Fibroblast of lung (primary cell): Measurements from ENCODE around the gene TAS2R1. TPM values are rescaled to one million over a fixed set of nuclear protein-coding genes. Genes with fewer than 3 reads are reported as not detected.

Source experiments
- DNase-seq, 2 donors: peaks; one replicate each; pipeline versions ENCODE4 v3.0.0 to v3.0.0-alpha.2; 2010; ENCODE audit warnings: low read depth in 2 of 2
- H2AFZ ChIP-seq: 2 replicates; pipeline ENCODE4 v1.5.1; 2012; ENCODE audit warnings: low read length, control low read depth, inconsistent platforms
- H3K27ac ChIP-seq: 2 replicates; pipeline ENCODE4 v1.5.1; 2011; ENCODE audit warnings: low read length, control low read depth; ENCODE audit not compliant: insufficient read depth
- H3K27me3 ChIP-seq: 2 replicates; pipeline ENCODE4 v1.5.1; 2011; ENCODE audit warnings: mild to moderate bottlenecking, low read length; ENCODE audit not compliant: control insufficient read depth, insufficient read depth
- H3K36me3 ChIP-seq: 2 replicates; pipeline ENCODE4 v1.5.1; 2011; ENCODE audit warnings: low read length; ENCODE audit not compliant: control insufficient read depth, insufficient read depth
- H3K4me1 ChIP-seq: 2 replicates; pipeline ENCODE4 v1.5.1; 2011; ENCODE audit warnings: low read length; ENCODE audit not compliant: control insufficient read depth, insufficient read depth; ENCODE audit errors: extremely low read depth
- H3K4me2 ChIP-seq: 2 replicates; pipeline ENCODE4 v1.5.1; 2011; ENCODE audit warnings: low read length, control low read depth; ENCODE audit not compliant: insufficient read depth; ENCODE audit errors: extremely low read depth
- H3K4me3 ChIP-seq, 4 experiments: fragments of 200-600 bp in 1 of 4; sonication (generic) in 1 of 4; replicated peaks in 1 of 4; 2 replicates each; pipeline ENCODE4 v1.5.1; 2011 to 2016; ENCODE audit warnings: low read length in 4 of 4, low read depth in 3 of 4, mild to moderate bottlenecking in 3 of 4, control low read depth in 2 of 4, inconsistent platforms in 1 of 4, mixed read lengths in 1 of 4; ENCODE audit not compliant: insufficient read depth in 1 of 4; ENCODE audit errors: control extremely low read depth in 1 of 4
- H3K79me2 ChIP-seq: 2 replicates; pipeline ENCODE4 v1.5.1; 2012; ENCODE audit warnings: mild to moderate bottlenecking, low read length, inconsistent platforms; ENCODE audit not compliant: control insufficient read depth, insufficient read depth
- H3K9ac ChIP-seq: 2 replicates; pipeline ENCODE4 v1.5.1; 2011; ENCODE audit warnings: mild to moderate bottlenecking, low read length, control low read depth; ENCODE audit not compliant: insufficient read depth
- H3K9me3 ChIP-seq: 2 replicates; pipeline ENCODE4 v1.5.1; 2012; ENCODE audit warnings: low read depth, low read length; ENCODE audit not compliant: control insufficient read depth, insufficient read depth
- H4K20me1 ChIP-seq: 2 replicates; pipeline ENCODE4 v1.5.1; 2011; ENCODE audit warnings: low read length; ENCODE audit not compliant: control insufficient read depth, insufficient read depth; ENCODE audit errors: extremely low read depth
- CTCF ChIP-seq, 2 donors: IDR thresholded peaks in 1 of 2; conservative IDR thresholded peaks in 1 of 2; 1 replicate in 1 of 2; 2 replicates in 1 of 2; pipeline ENCODE4 v1.5.1; 2011 to 2012; ENCODE audit warnings: low read length in 2 of 2, control low read depth in 1 of 2, inconsistent platforms in 1 of 2, low read depth in 1 of 2, mild to moderate bottlenecking in 1 of 2
- EZH2 ChIP-seq: IDR thresholded peaks from 2 replicates; pipeline ENCODE4 v1.5.1; 2012; ENCODE audit warnings: low read length, control low read depth, mild to moderate bottlenecking; ENCODE audit errors: missing control alignments
- polyA plus RNA-seq, 2 donors: library from polyadenylated mRNA; depleted of rRNA in 1 of 2; stranded (reverse) in 1 of 2; unstranded in 1 of 2; fragments of >200 nt; gene quantifications; 2 replicates each; pipeline ENCODE4 v1.2.1, GENCODE V29; 2011 to 2012; ENCODE audit warnings: missing spikeins in 1 of 2
- total RNA-seq: library from RNA; depleted of rRNA; stranded (reverse); fragments of >200 nt; gene quantifications from 2 replicates; pipeline ENCODE4 v1.2.1, GENCODE V29; 2014

Gene TAS2R1
- total and polyA plus RNA-seq, 2 donors (not counting 1 experiment from before 2014, with no cell fraction given): 0.18 TPM; not detected in 1

- no peak overlapping the region for H3K4me2 ChIP-seq
- H3K27me3 ChIP-seq: no peaks in the 10 kb centered on the region
- H3K9me3 ChIP-seq: no peaks in the 10 kb centered on the region
- H3K79me2 ChIP-seq: no peaks in the 10 kb centered on the region
- no peak overlapping the region for H3K9ac ChIP-seq
- no peak overlapping the region for H3K27ac ChIP-seq
- DNase-seq: no peak
- H4K20me1 ChIP-seq: no peaks in the 10 kb centered on the region
- H3K4me1 ChIP-seq: no peaks in the 10 kb centered on the region
- H3K4me3 ChIP-seq: no peak overlapping the region
- no peak for TF ChIP-seq EZH2
- TF ChIP-seq CTCF (conservative IDR thresholded peaks at IDR 0.05 in 1 of 2, IDR thresholded peaks at IDR 0.05 in 1 of 2; ENCODE audit: low read depth in 1 of 2, low read length in 2 of 2): no peak
- no peaks in the 10 kb centered on the region for H3K36me3 ChIP-seq
- H2AFZ ChIP-seq: no peak overlapping the region
These were observed 24.9 kb downstream of the TAS2R1 start for GRCh38 chr5:9605041-9605838.

GRCh38 chr5:9604416-9604815, 25.7 kb downstream of the TAS2R1 start:
- no peak overlapping the region for H3K4me2 ChIP-seq
- no peaks in the 10 kb centered on the region for H3K79me2 ChIP-seq
- H3K36me3 ChIP-seq: no peaks in the 10 kb centered on the region
- DNase-seq: no peak
- no peaks in the 10 kb centered on the region for H3K27me3 ChIP-seq
- H3K4me3 ChIP-seq: no peak overlapping the region
- no peaks in the 10 kb centered on the region for H3K4me1 ChIP-seq
- H3K9me3 ChIP-seq: no peaks in the 10 kb centered on the region
- no peak overlapping the region for H3K9ac ChIP-seq
- H2AFZ ChIP-seq: no peak overlapping the region
- no peak overlapping the region for H3K27ac ChIP-seq
- H4K20me1 ChIP-seq: no peaks in the 10 kb centered on the region
- no peak for TF ChIP-seq EZH2
- TF ChIP-seq CTCF (conservative IDR thresholded peaks at IDR 0.05 in 1 of 2, IDR thresholded peaks at IDR 0.05 in 1 of 2; ENCODE audit: low read depth in 1 of 2, low read length in 2 of 2): no peak

- H3K79me2 ChIP-seq: no peaks in the 10 kb centered on the region
- DNase-seq: no peak
- H3K4me1 ChIP-seq: no peaks in the 10 kb centered on the region
These were observed 29.0 kb downstream of the TAS2R1 start for GRCh38 chr5:9601055-9601739.

More at GRCh38 chr5:9601055-9601739, 29.0 kb downstream of the TAS2R1 start:
- no peak overlapping the region for H3K9ac ChIP-seq
- no peaks in the 10 kb centered on the region for H3K27me3 ChIP-seq
- H3K9me3 ChIP-seq: no peaks in the 10 kb centered on the region
- H2AFZ ChIP-seq: no peak overlapping the region
- no peak for TF ChIP-seq CTCF (conservative IDR thresholded peaks at IDR 0.05 in 1 of 2, IDR thresholded peaks at IDR 0.05 in 1 of 2; ENCODE audit: low read depth in 1 of 2, low read length in 2 of 2)
- no peak overlapping the region for H3K4me3 ChIP-seq
- no peak overlapping the region for H3K4me2 ChIP-seq
- no peak overlapping the region for H3K27ac ChIP-seq
- no peaks in the 10 kb centered on the region for H3K36me3 ChIP-seq
- H4K20me1 ChIP-seq: no peaks in the 10 kb centered on the region
